ENCODE results near the gene TMEM132D. TPM values are rescaled to one million over a fixed set of nuclear protein-coding genes. Genes with fewer than 3 reads are reported as not detected.

TMEM132D gene
- polyA plus RNA-seq, 1 donor from 2014 or later, result 1.3 TPM

- Histone ChIP-seq H3K9ac (ENCODE audit: low read length) (no peak overlapping the region), H3K9me2 (ENCODE audit: insufficient read depth, low read length) (no peaks in the 10 kb centered on the region), H3K27ac (ENCODE audit: low read length) (no peak overlapping the region), H3K79me2 (replicated peaks; ENCODE audit: insufficient read depth, low read length) (no peaks in the 10 kb centered on the region), H4K20me1 (ENCODE audit: insufficient read depth) (no peaks in the 10 kb centered on the region), H3K4me2 (ENCODE audit: low read length) (no peak overlapping the region), H2AFZ (ENCODE audit: low read depth, low read length) (no peak overlapping the region), H3F3A (ENCODE audit: insufficient read depth, low read length, poor library complexity, severe bottlenecking) (no peaks in the 10 kb centered on the region), H3K4me3 (ENCODE audit: low read length) (no peak overlapping the region), H3K9me3 (ENCODE audit: low read length) (no peaks in the 10 kb centered on the region), H3K36me3 (ENCODE audit: insufficient read depth, low read length) (no peaks in the 10 kb centered on the region), H3K27me3 (ENCODE audit: insufficient read depth, low read depth, low read length) (no peaks in the 10 kb centered on the region)
- TF ChIP-seq SMC3 (conservative IDR thresholded peaks at IDR 0.05; ENCODE audit: poor library complexity) (no peak), MXI1 (conservative IDR thresholded peaks at IDR 0.05; ENCODE audit: poor library complexity, severe bottlenecking) (no peak), RAD21 (conservative IDR thresholded peaks at IDR 0.05) (no peak), EP300 (conservative IDR thresholded peaks at IDR 0.05; ENCODE audit: poor library complexity, severe bottlenecking) (no peak), EZH2 (IDR thresholded peaks at IDR 0.05; ENCODE audit: borderline replicate concordance, insufficient read depth, low read length, poor library complexity, severe bottlenecking) (no peak), REST (IDR thresholded peaks at IDR 0.05; ENCODE audit: borderline replicate concordance) (no peak), POLR2AphosphoS5 (IDR thresholded peaks at IDR 0.05) (no peak), TAF1 (IDR thresholded peaks at IDR 0.05; ENCODE audit: low read depth) (no peak), CTCF (IDR thresholded peaks at IDR 0.05; ENCODE audit: poor library complexity, severe bottlenecking) (no peak)
Observed at GRCh38 chr12:129481921-129482320, 421.9 kb downstream of the TMEM132D start.

DNA sequence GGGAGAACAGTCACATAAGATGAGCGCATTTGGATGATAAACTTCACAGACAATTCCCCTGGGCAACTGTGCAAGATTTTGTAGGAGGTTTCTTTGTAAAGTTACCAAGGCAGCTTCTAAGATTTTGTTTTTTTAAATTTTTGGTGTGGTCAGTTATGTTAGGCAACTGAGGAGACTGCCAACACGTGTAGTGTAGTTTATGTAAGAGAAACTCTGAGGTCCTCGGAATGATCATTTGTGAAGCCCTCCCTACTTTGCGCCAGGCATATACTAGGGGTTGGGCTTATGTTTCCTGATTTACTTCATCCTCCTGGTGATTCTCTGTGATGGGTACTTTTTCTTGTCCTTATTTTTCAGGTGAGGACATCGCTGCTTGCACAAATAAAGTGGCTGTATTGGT is 433.6 kb downstream of the TMEM132D start:
- no peaks in the 10 kb centered on the region for H3F3A ChIP-seq (ENCODE audit: insufficient read depth, low read length, poor library complexity, severe bottlenecking)
- H3K9me2 ChIP-seq (ENCODE audit: insufficient read depth, low read length), result no peaks in the 10 kb centered on the region
- no peaks in the 10 kb centered on the region for H3K36me3 ChIP-seq (ENCODE audit: insufficient read depth, low read length)
- H4K20me1 ChIP-seq (ENCODE audit: insufficient read depth), result no peaks in the 10 kb centered on the region
- no peak overlapping the region for H3K9ac ChIP-seq (ENCODE audit: low read length)
- TF ChIP-seq EP300 (conservative IDR thresholded peaks at IDR 0.05; ENCODE audit: poor library complexity, severe bottlenecking) (no peak), REST (IDR thresholded peaks at IDR 0.05; ENCODE audit: borderline replicate concordance) (no peak), SMC3 (conservative IDR thresholded peaks at IDR 0.05; ENCODE audit: poor library complexity) (no peak), CTCF (IDR thresholded peaks at IDR 0.05; ENCODE audit: poor library complexity, severe bottlenecking) (no peak), TAF1 (IDR thresholded peaks at IDR 0.05; ENCODE audit: low read depth) (no peak), EZH2 (IDR thresholded peaks at IDR 0.05; ENCODE audit: borderline replicate concordance, insufficient read depth, low read length, poor library complexity, severe bottlenecking) (no peak), POLR2AphosphoS5 (IDR thresholded peaks at IDR 0.05) (no peak), RAD21 (conservative IDR thresholded peaks at IDR 0.05) (no peak), MXI1 (conservative IDR thresholded peaks at IDR 0.05; ENCODE audit: poor library complexity, severe bottlenecking) (no peak)
- H3K4me3 ChIP-seq (ENCODE audit: low read length), result no peak overlapping the region
- H2AFZ ChIP-seq (ENCODE audit: low read depth, low read length), result no peak overlapping the region
- no peak overlapping the region for H3K27ac ChIP-seq (ENCODE audit: low read length)
- H3K27me3 ChIP-seq (ENCODE audit: insufficient read depth, low read depth, low read length), result no peaks in the 10 kb centered on the region
- H3K79me2 ChIP-seq (replicated peaks; ENCODE audit: insufficient read depth, low read length), result no peaks in the 10 kb centered on the region
- no peaks in the 10 kb centered on the region for H3K9me3 ChIP-seq (ENCODE audit: low read length)
- H3K4me2 ChIP-seq (ENCODE audit: low read length), result no peak overlapping the region

All from neural cell (in vitro differentiated cells).